GM12878 (cell line): Measurements from ENCODE around the gene ORMDL1.

Source experiments
- POLR2AphosphoS5 ChIP-seq: IDR thresholded peaks from 2 replicates; pipeline ENCODE4 v1.6.1; 2011; ENCODE audit warnings: mild to moderate bottlenecking, low read length, inconsistent platforms
- ZBTB11 ChIP-seq: fragments of 450-650 bp; formaldehyde crosslinking; IDR thresholded peaks from 2 replicates; pipeline ENCODE4 v1.5.0; 2022; ENCODE audit warnings: mild to moderate bottlenecking, missing genetic modification characterization

- TF ChIP-seq POLR2AphosphoS5 (no peak), ZBTB11 (CRISPR knock-in tag) (no peak)
Observed at GRCh38 chr2:189723192-189723591, 60.9 kb downstream of the ORMDL1 start.
